A549 treated with AZD9567 at 1 μM for 4 hours (cell line): Measurements from ENCODE around the gene PDZD8. TPM values are rescaled to one million over a fixed set of nuclear protein-coding genes. Genes with fewer than 3 reads are reported as not detected.

Experiments
- total RNA-seq: library from RNA; stranded (reverse); fragments of 200-300 nt; extraction: Qiagen RNA extraction; gene quantifications from 5 replicates; pipeline ENCODE4 v1.2.3, GENCODE V29; 2022; ENCODE audit not compliant: insufficient read depth

PDZD8 gene, protein sequence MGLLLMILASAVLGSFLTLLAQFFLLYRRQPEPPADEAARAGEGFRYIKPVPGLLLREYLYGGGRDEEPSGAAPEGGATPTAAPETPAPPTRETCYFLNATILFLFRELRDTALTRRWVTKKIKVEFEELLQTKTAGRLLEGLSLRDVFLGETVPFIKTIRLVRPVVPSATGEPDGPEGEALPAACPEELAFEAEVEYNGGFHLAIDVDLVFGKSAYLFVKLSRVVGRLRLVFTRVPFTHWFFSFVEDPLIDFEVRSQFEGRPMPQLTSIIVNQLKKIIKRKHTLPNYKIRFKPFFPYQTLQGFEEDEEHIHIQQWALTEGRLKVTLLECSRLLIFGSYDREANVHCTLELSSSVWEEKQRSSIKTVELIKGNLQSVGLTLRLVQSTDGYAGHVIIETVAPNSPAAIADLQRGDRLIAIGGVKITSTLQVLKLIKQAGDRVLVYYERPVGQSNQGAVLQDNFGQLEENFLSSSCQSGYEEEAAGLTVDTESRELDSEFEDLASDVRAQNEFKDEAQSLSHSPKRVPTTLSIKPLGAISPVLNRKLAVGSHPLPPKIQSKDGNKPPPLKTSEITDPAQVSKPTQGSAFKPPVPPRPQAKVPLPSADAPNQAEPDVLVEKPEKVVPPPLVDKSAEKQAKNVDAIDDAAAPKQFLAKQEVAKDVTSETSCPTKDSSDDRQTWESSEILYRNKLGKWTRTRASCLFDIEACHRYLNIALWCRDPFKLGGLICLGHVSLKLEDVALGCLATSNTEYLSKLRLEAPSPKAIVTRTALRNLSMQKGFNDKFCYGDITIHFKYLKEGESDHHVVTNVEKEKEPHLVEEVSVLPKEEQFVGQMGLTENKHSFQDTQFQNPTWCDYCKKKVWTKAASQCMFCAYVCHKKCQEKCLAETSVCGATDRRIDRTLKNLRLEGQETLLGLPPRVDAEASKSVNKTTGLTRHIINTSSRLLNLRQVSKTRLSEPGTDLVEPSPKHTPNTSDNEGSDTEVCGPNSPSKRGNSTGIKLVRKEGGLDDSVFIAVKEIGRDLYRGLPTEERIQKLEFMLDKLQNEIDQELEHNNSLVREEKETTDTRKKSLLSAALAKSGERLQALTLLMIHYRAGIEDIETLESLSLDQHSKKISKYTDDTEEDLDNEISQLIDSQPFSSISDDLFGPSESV
- 18.7 to 41.6 TPM (median 22.8 TPM) in 5 replicates for total RNA-seq

DNA sequence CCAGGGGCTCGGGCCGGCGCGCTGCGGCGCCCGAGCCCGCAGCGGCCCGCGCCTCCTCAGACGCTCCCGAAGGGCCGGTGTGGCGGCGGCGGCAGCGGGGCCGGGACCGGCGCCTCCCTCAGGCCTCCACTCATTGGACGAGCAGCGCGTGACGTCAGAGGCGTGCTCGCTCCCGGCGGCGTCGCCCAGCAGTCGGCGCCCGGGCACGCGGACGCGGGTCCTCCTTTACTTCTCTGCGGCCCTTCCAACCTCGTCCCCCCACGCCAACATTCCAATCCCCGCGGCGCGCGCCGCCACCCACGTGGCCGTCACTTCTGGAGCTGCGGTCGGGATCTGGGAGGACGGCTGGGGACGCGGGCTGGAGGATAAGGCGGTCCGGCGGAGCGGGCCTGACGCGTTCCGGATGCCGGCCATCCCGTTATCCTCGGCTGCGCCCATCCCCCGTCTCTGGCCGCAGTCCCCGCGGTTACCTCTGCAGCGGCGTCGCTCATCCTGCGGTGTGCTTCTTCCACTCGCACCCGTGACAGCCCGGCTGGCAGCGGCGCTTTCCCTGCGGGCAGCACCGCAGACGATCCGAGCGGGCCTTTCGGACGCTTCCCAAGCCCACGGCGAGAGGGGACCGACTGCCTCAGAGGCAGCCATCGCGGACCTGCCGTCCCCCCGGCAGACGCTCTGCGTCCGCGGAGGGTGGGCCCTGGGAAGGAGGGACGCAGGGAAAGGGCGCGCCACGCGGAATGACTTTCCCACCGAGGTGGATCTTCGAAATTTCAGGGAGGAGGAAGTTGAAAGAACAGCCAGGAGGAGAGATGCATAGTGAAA, at the start of gene PDZD8:
TSS of gene PDZD8 (minus strand) at position 81 of the 819 bp plus-strand sequence. CDS start 213 bp downstream, outside the sequence.

DNA sequence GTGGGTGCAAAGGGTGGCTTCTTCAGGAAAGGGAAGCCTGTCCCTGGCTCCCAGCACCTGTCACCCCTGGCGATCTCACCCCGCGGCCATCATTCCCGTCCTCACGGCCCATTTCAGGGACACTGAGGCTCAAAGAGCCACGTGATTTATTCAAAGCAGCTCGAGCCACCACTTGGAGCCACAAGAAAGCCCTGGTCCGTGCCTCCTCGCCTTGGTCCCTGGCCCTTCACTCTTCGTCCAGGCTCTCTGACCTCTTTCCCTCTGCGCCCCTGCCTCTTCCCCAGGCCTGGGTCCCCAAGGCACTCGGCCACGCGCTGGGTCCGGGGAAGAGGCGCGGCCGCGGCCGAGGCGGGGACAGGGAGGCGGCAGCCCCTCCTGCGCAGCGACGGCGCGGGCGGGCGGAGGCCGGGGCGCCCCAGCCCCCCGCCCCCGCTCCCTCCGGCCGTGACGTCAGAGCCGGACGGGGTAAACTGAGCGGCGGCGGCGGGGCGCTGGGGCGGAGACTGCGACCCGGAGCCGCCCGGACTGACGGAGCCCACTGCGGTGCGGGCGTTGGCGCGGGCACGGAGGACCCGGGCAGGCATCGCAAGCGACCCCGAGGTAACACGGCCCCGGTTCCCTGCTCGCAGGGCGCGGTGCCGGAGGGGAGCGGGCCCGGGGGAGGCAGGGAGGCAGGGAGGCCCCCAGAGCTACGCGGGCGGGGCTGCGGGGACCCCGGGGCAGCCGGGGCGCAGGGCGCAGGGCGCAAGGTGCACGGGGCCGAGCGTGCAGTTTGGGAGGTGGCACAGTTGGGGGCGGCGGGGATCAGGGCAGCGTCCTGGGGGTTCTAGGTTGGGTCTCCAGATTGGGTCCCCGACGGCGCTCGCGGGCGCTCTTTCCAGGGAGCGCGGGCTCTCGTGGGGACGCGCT, 134.4 kb downstream of the PDZD8 start, which contains the start of gene SLC18A2:
TSS of gene SLC18A2 (plus strand) at position 494 of the 909 bp plus-strand sequence. CDS start 580 bp downstream, outside the sequence.

Other genes starting within 250 kb of the PDZD8 start
- 0.99 to 1.3 TPM (median 1.1 TPM) in 4 of 5 replicates, not detected in the other for gene VAX1, start 237.2 kb downstream of the PDZD8 start, total RNA-seq
- not detected in 5 replicates for gene KCNK18, start 178.0 kb downstream of the PDZD8 start, total RNA-seq
- gene SLC18A2, start 134.3 kb downstream of the PDZD8 start, total RNA-seq, result 0.02 to 0.08 TPM (median 0.02 TPM) in 3 of 5 replicates, not detected in the others
- not detected in 5 replicates for gene EMX2, start 167.3 kb upstream of the PDZD8 start, total RNA-seq